NCI-H1105 (cell line): ENCODE measurements around the gene SYTL4.
"Not testable (repeated sequence)": the region's sequence is repeated elsewhere in the genome, so short reads cannot be mapped to it uniquely, and the experiment has no call there.

Source experiments
- DNase-seq: peaks from one replicate; lab custom pipeline; 2025; lab: John Stamatoyannopoulos, UW

SYTL4 gene

GRCh38 chrX:100731441-100732281, at the start of gene SYTL4:
SYTL4 (minus strand) TSS chrX:100732121; CDS start chrX:100702037, 30,084 bp downstream.
- DNase-seq: no peak

GRCh38 chrX:100769439-100769838, 37.5 kb upstream of the SYTL4 start:
- not testable (repeated sequence) for DNase-seq

GRCh38 chrX:100768679-100769338, 36.9 kb upstream of the SYTL4 start:
- DNase-seq: peak; percentile 55

- DNase-seq: no peak
Measured at GRCh38 chrX:100750883-100751282, 19.0 kb upstream of the SYTL4 start.

GRCh38 chrX:100748108-100748507, 16.2 kb upstream of the SYTL4 start:
- no peak for DNase-seq

- DNase-seq: no peak
Measured at GRCh38 chrX:100747703-100748102, 15.8 kb upstream of the SYTL4 start.

GRCh38 chrX:100747090-100747489, 15.2 kb upstream of the SYTL4 start:
- no peak for DNase-seq

GRCh38 chrX:100745806-100746537, 14.1 kb upstream of the SYTL4 start:
- no peak for DNase-seq

GRCh38 chrX:100745205-100745604, 13.3 kb upstream of the SYTL4 start:
- DNase-seq: no peak

GRCh38 chrX:100743009-100743607, 11.2 kb upstream of the SYTL4 start:
- DNase-seq: no peak

- not testable (repeated sequence) for DNase-seq
Measured at GRCh38 chrX:100724006-100724405, 7.9 kb downstream of the SYTL4 start.

- DNase-seq: no peak
Measured at GRCh38 chrX:100721328-100721727, 10.6 kb downstream of the SYTL4 start.

GRCh38 chrX:100720301-100720700, 11.6 kb downstream of the SYTL4 start:
- no peak for DNase-seq

- DNase-seq: no peak
Measured at GRCh38 chrX:100719139-100719538, 12.8 kb downstream of the SYTL4 start.

GRCh38 chrX:100717363-100717762, 14.6 kb downstream of the SYTL4 start:
- peak; percentile 46 for DNase-seq

- DNase-seq: no peak
Measured at GRCh38 chrX:100710816-100711215, 21.1 kb downstream of the SYTL4 start.

- no peak for DNase-seq
Measured at GRCh38 chrX:100704581-100705203, 27.2 kb downstream of the SYTL4 start.

- DNase-seq: no peak
Measured at GRCh38 chrX:100700809-100701208, 31.1 kb downstream of the SYTL4 start.

- no peak for DNase-seq
Measured at GRCh38 chrX:100698551-100698950, 33.4 kb downstream of the SYTL4 start.

- no peak for DNase-seq
Measured at GRCh38 chrX:100696699-100697351, 35.1 kb downstream of the SYTL4 start.

GRCh38 chrX:100695991-100696390, 35.9 kb downstream of the SYTL4 start:
- no peak for DNase-seq
